Neural crest cell (in vitro differentiated cells): ENCODE results near the gene FAM234A. TPM values are rescaled to one million over a fixed set of nuclear protein-coding genes. Genes with fewer than 3 reads are reported as not detected.

ENCODE experiments used
- DNase-seq: peaks from one replicate; pipeline ENCODE4 v3.0.0; 2021; ENCODE audit warnings: low read depth, mixed read lengths, low spot score
- H3K27ac Mint-ChIP-seq: one replicate; pipeline ENCODE4 v1.8.0; 2021; ENCODE audit warnings: mild to moderate bottlenecking, mixed read lengths; ENCODE audit not compliant: unreplicated experiment
- H3K27me3 Mint-ChIP-seq: 2 replicates; pipeline ENCODE4 v1.8.0; 2021; ENCODE audit warnings: low read depth, mild to moderate bottlenecking, mixed read lengths
- H3K36me3 Mint-ChIP-seq: 2 replicates; pipeline ENCODE4 v1.8.0; 2021; ENCODE audit warnings: low read depth, mild to moderate bottlenecking, mixed read lengths
- H3K4me1 Mint-ChIP-seq: 2 replicates; pipeline ENCODE4 v1.8.0; 2021; ENCODE audit warnings: mixed read lengths
- H3K4me3 Mint-ChIP-seq: one replicate; pipeline ENCODE4 v1.8.0; 2021; ENCODE audit warnings: mild to moderate bottlenecking, mixed read lengths
- H3K9me3 Mint-ChIP-seq: 2 replicates; pipeline ENCODE4 v1.8.0; 2021; ENCODE audit warnings: mixed read lengths
- CTCF ChIP-seq: fragments of 200-600 bp; sonication (generic); conservative IDR thresholded peaks from 2 replicates; pipeline ENCODE4 v1.5.0; 2021; ENCODE audit warnings: antibody characterized with exemption, mild to moderate bottlenecking
- total RNA-seq: library from RNA; stranded (reverse); gene quantifications from 2 replicates; pipeline ENCODE4 v1.2.1, GENCODE V29; 2021

FAM234A gene
- total RNA-seq, 1 donor from 2014 or later = 97.8 TPM

GRCh38 chr16:296276-296675 is 61.7 kb downstream of the FAM234A start:
- H3K36me3 Mint-ChIP-seq = no peaks in the 10 kb centered on the region
- no peak overlapping the region for H3K27ac Mint-ChIP-seq
- no peak overlapping the region for H3K4me3 Mint-ChIP-seq
- H3K27me3 Mint-ChIP-seq = no peaks in the 10 kb centered on the region
- DNase-seq = no peak
- no peak for TF ChIP-seq CTCF
- no peaks in the 10 kb centered on the region for H3K9me3 Mint-ChIP-seq
- H3K4me1 Mint-ChIP-seq = no peaks in the 10 kb centered on the region

GRCh38 chr16:296806-297510 is 62.3 kb downstream of the FAM234A start:
- no peaks in the 10 kb centered on the region for H3K4me1 Mint-ChIP-seq
- DNase-seq = no peak
- no peak overlapping the region for H3K27ac Mint-ChIP-seq
- TF ChIP-seq CTCF = no peak
- H3K36me3 Mint-ChIP-seq = no peaks in the 10 kb centered on the region
- no peak overlapping the region for H3K4me3 Mint-ChIP-seq
- H3K9me3 Mint-ChIP-seq = no peaks in the 10 kb centered on the region
- no peaks in the 10 kb centered on the region for H3K27me3 Mint-ChIP-seq

- DNase-seq = no peak
- Mint-ChIP-seq H3K9me3 (no peaks in the 10 kb centered on the region), H3K4me1 (no peaks in the 10 kb centered on the region), H3K27ac (no peak overlapping the region), H3K4me3 (no peak overlapping the region), H3K36me3 (no peaks in the 10 kb centered on the region), H3K27me3 (no peaks in the 10 kb centered on the region)
- no peak for TF ChIP-seq CTCF
Observed at GRCh38 chr16:297832-298231, 63.2 kb downstream of the FAM234A start.

GRCh38 chr16:301235-301634 is 66.6 kb downstream of the FAM234A start:
- H3K4me1 Mint-ChIP-seq = no peaks in the 10 kb centered on the region
- no peaks in the 10 kb centered on the region for H3K9me3 Mint-ChIP-seq
- no peaks in the 10 kb centered on the region for H3K27me3 Mint-ChIP-seq
- peaks cover 5% of the 10 kb centered on the region for H3K36me3 Mint-ChIP-seq
- no peak for TF ChIP-seq CTCF
- no peak overlapping the region for H3K27ac Mint-ChIP-seq
- no peak overlapping the region for H3K4me3 Mint-ChIP-seq
- no peak for DNase-seq

GRCh38 chr16:301950-302349 is 67.3 kb downstream of the FAM234A start:
- no peaks in the 10 kb centered on the region for H3K27me3 Mint-ChIP-seq

More at GRCh38 chr16:301950-302349, 67.3 kb downstream of the FAM234A start:
- H3K4me1 Mint-ChIP-seq = no peaks in the 10 kb centered on the region
- no peak for TF ChIP-seq CTCF
- H3K27ac Mint-ChIP-seq = no peak overlapping the region
- H3K36me3 Mint-ChIP-seq = peaks cover 5% of the 10 kb centered on the region
- H3K4me3 Mint-ChIP-seq = no peak overlapping the region
- DNase-seq = no peak
- H3K9me3 Mint-ChIP-seq = no peaks in the 10 kb centered on the region
